HG03139 (cell line): ENCODE data around the gene CNTNAP2.
A peak's percentile ranks its signal among the peaks of the same experiment; 100 is the strongest.
"Not testable (repeated sequence)": the region's sequence is repeated elsewhere in the genome, so short reads cannot be mapped to it uniquely, and the experiment has no call there.

Source experiments
- ATAC-seq: cut with Tn5 transposase; IDR thresholded peaks from one replicate; pipeline ENCODE4 v1.9.1; 2021; ENCODE audit not compliant: unreplicated experiment

Gene CNTNAP2

DNA sequence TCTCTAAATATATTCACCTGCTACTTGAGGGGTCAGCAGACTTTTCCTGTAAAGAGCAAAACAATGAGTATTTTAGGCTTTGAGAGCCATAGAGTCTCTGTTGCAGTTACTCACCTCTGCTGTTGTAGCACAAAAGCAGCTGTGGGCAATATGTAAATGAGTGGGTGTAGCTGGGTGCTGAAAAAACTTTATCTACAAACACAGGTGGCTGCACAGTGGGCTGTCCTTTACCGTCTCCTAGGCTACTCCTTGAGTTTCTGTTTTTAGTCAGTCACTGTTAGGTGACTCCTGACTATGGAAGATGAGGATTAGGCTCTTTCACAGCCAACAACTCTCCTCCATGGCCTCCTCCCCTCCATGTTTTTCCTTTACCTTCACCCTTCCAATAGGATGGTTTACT is 2187.9 kb downstream of the CNTNAP2 start:
- peak; percentile 86 for ATAC-seq

GRCh38 chr7:148306759-148307158 is 2190.2 kb downstream of the CNTNAP2 start:
- ATAC-seq: no peak

- no peak for ATAC-seq
Measured at GRCh38 chr7:148318102-148318811, 2201.7 kb downstream of the CNTNAP2 start.

DNA sequence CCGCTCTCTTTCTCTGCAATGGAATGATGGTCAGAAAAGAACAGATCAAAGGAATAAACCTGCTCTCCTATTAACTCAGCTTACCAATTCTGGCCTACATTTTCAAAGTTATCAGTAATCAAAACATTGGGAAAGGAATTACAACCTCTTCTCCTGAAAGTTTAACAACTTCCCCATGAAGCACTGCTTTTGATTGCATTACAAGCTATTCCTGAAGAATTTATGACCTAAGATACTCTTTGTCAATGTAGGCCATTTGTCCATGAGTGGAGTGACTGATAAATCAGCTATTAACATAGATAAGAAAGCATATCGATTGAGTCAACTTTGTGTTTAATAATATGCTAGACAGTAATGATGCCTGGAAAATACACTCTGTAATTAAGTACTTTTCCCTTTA is 2202.2 kb downstream of the CNTNAP2 start:
- ATAC-seq: no peak

- ATAC-seq: no peak
Measured at GRCh38 chr7:148319316-148319808, 2202.8 kb downstream of the CNTNAP2 start.

DNA sequence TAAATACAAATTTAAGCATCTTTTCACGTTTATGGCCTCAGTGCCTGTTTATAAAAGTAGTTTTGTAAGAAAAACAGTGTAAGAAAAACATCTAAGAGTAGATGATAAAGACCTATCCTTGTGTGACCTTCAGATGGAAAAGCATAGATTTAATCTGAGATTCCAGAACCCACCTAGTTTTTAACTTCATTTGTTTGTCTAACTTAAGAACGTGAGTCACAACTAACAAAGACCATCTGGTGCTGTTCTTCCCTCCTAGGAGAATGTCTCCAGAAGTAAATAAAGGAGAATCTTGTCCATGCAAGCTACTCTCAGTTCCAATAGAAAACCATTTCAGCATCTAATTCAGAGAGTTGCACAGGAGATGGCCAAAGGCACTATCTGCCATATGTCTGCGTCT is 2208.6 kb downstream of the CNTNAP2 start:
- no peak for ATAC-seq

- ATAC-seq: no peak
Measured at GRCh38 chr7:148327379-148327778, 2210.8 kb downstream of the CNTNAP2 start.

DNA sequence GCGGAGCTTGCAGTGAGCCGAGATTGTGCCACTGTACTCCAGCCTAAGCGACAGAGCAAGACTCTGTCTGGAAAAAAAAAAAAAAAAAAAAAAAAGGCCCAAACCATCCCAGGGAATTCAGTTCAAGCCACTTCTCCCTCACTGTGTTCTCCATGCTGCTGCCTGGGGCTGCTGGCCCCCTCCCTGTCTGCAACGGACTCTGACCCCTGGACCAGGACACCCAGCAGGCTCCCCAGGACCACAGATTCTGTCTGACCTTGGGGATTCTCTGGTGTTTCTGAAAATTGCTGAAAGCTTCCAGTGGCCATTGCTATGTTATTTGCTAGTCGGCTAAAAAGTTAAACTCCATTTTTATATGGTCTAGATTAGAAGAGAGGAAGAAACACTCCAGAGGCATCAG is 2212.3 kb downstream of the CNTNAP2 start:
- no peak for ATAC-seq

GRCh38 chr7:148330124-148330818 is 2213.7 kb downstream of the CNTNAP2 start:
- no peak for ATAC-seq

DNA sequence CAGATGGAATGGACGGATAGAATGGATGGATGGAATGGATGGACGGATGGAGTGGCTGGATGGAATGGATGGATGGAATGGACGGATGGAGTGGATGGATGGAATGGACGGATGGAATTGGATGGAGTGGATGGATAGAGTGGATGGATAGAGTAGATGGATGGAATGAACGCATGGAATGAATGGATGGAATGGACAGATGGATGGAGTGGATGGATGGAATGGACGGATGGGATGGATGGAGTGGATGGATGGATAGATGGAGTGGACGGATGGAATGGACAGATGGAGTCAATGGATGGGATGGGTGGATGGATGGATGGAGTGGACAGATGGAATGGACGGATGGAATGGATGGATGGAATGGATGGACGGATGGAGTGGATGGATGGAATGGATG is 2214.2 kb downstream of the CNTNAP2 start:
- no peak for ATAC-seq

DNA sequence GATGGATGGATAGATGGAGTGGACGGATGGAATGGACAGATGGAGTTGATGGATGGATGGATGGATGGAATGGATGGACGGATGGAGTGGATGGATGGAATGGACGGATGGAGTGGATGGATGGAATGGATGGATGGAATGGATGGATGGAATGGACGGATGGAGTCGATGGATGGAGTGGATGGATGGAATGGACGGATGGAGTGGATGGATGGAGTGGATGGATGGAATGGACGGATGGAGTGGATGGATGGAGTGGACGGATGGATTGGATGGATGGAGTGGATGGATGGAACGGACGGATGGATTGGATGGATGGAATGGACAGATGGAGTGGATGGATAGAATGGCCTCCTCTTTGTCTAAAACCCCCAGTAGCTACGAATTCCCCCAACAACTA is 2214.9 kb downstream of the CNTNAP2 start:
- ATAC-seq: not testable (repeated sequence)

GRCh38 chr7:148332191-148333186 is 2215.9 kb downstream of the CNTNAP2 start:
- ATAC-seq: no peak

DNA sequence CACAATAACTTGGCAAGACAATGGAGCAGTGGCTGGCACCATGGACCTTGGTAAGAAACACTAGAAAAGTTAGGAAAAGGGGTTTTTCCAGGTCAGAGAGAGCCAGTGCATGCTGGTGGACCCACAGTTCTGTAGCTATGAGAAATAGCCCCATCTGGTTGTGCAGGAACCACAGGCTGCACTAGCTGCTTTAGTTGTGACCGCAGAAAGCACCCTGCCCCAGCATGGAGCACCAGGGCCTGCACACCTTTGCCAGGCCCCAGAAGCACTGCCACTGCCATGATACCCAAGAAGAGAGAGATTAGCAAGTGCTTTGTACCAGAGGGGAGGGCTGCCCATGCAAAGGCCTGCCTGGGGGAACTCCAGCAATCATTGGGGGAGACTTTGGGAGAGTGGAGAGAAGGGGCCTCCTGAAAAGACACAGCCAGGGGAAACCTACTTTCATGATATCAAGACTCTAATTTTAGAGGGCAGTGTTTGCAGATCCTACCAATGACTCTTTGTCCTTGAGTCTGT is 2217.9 kb downstream of the CNTNAP2 start:
- no peak for ATAC-seq

DNA sequence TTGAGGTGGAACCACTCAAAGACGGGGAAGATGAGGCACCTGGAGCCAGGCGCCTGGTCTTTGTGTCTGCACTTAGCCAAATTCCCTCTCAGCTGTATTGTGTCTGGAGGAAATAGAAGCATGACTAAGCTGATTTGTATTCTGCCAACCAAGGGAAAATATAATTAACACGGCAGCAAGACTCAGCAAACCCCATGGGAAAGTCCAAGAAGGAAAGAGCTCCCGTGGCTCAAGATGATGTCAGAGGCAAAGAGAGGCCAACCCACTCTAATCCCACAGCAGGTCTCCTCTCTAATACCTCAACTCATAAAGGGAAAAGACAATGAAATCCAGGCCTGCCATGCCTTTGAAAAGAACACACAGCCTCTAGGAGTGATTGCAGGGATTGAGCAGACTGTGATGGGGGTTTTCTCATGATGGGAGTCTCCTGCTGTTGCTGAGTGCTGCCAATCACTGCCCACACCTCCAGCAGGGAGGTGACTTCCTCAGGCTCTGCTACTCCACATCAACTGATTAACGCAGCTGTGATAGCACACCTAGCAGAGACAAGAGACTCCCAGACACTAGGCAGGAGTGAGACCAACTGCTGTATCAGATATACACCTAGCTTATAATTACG is 2218.5 kb downstream of the CNTNAP2 start:
- no peak for ATAC-seq

DNA sequence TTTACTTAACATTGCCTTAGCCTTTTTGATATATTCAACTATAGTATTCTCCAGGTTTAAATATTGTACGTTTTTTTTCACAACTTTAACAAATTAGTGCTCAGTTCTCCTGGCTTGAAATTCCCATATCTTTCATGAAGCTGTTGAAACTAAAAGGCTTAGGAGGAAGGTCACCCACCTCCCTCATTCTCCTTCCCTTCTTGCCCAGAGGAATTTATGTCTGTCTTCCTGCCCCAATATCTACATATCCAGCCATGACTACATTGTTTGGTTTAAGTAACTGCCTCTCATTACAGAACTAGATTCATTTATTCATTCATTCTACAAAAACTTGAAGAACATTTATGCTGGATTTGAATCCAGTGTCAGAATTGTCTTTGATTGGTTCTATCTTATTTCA is 2219.2 kb downstream of the CNTNAP2 start:
- no peak for ATAC-seq

DNA sequence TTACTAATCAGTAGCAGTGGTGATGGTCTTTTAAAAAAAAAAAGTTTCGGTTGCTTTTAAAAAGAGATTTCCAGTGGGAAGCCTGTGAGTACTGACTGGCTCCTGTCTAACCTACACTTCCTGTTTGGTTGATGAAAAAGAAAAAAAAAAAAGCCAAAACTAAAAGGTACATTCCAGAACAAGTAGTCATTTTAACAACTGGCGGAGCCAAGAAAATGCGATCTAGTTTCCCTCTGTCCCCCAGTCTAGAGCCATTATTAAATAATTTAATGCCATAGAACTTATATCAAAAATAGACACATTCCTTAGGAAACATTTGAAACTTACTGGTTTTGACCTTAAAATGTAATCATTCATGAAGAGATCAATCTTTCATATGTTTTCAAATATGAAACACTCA is 2219.8 kb downstream of the CNTNAP2 start:
- ATAC-seq: no peak

GRCh38 chr7:148337246-148337965 is 2220.8 kb downstream of the CNTNAP2 start:
- ATAC-seq: no peak

DNA sequence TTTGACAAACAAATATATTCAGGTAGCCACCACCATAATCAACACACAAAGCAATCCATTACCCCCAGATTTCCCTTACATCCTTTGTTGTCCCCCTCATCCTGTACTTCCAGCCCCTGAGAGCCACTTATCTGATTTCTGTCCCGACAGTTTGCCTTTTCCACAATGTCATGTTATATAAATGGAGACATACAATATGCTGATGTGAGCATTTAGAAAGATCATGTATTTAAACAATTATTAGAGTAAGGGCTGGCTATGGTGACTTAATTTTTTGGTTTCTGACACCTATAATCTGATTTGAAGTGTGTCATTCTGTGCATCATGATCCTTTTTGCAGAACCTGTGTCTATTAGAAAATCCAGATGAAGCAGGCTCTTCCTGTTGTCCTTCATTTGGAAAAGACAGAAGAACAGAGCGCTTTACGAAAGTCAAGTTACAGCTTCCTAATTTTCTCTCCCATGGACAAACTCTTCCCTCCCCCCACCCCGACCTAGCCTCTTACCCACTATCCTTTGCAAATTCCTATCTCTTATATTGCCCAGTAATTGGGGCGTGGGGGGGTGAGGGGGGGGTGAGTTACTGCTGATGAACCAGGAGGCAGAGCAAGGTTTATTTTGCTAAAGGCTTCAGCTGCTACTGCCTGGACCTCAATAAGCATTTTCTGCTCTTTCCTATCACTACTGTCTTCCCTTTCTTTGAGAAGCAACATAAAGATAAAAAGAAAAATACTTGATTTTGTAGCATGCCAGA is 2221.6 kb downstream of the CNTNAP2 start:
- no peak for ATAC-seq
